Liver (tissue), 9 donors: ENCODE data around the gene PASK. TPM values are rescaled to one million over a fixed set of nuclear protein-coding genes. Genes with fewer than 3 reads are reported as not detected.

Experiments used
- DNase-seq: peaks from one replicate; pipeline ENCODE4 v3.0.0-alpha.2; 2017; ENCODE audit warnings: low spot score
- H3K27ac ChIP-seq, 2 donors: one replicate each; pipeline ENCODE4 v1.7.0; 2013; ENCODE audit warnings: inconsistent platforms in 2 of 2, low read length in 2 of 2, control low read depth in 1 of 2, low read depth in 1 of 2, mild to moderate bottlenecking in 1 of 2
- H3K27me3 ChIP-seq, 4 donors: one replicate each; pipeline versions ENCODE4 v1.6.1 to v1.7.0; 2013; ENCODE audit warnings: low read length in 3 of 4, inconsistent platforms in 1 of 4, mild to moderate bottlenecking in 1 of 4, moderate library complexity in 1 of 4; ENCODE audit not compliant: control insufficient read depth in 4 of 4, insufficient read depth in 4 of 4
- H3K36me3 ChIP-seq, 4 donors: one replicate each; pipeline versions ENCODE4 v1.6.1 to v1.7.0; 2013; ENCODE audit warnings: low read length in 3 of 4, mild to moderate bottlenecking in 3 of 4, low read depth in 1 of 4, moderate library complexity in 1 of 4; ENCODE audit not compliant: control insufficient read depth in 4 of 4, insufficient read depth in 3 of 4
- H3K4me1 ChIP-seq, 4 donors: one replicate each; pipeline versions ENCODE4 v1.6.1 to v1.7.0; 2013; ENCODE audit warnings: low read length in 3 of 4, mild to moderate bottlenecking in 3 of 4, moderate library complexity in 1 of 4; ENCODE audit not compliant: control insufficient read depth in 4 of 4, insufficient read depth in 4 of 4
- H3K4me3 ChIP-seq, 3 donors: one replicate each; pipeline versions ENCODE4 v1.6.1 to v1.7.0; 2013; ENCODE audit warnings: low read length in 3 of 3, control low read depth in 1 of 3, low read depth in 1 of 3, mild to moderate bottlenecking in 1 of 3
- H3K9ac ChIP-seq, 2 donors: one replicate each; pipeline ENCODE4 v1.7.0; 2013; ENCODE audit warnings: low read length in 2 of 2, mild to moderate bottlenecking in 2 of 2, moderate library complexity in 2 of 2, control low read depth in 1 of 2, low read depth in 1 of 2
- H3K9me3 ChIP-seq, 4 donors: one replicate each; pipeline versions ENCODE4 v1.6.1 to v1.7.0; 2013; ENCODE audit warnings: low read length in 3 of 4; ENCODE audit not compliant: control insufficient read depth in 4 of 4
- CTCF ChIP-seq: fragments of 150-350 bp; IDR thresholded peaks from 2 replicates; pipeline ENCODE4 v1.5.1; 2017; ENCODE audit warnings: improper control_type of control experiment, low read depth, low read length; ENCODE audit not compliant: missing input control
- EGR1 ChIP-seq, 2 donors: IDR thresholded peaks; 2 replicates each; pipeline ENCODE4 v1.6.1; 2016 to 2018; ENCODE audit warnings: antibody characterized with exemption in 2 of 2, low read depth in 2 of 2
- FOXA1 ChIP-seq: IDR thresholded peaks from 2 replicates; pipeline ENCODE4 v1.6.1; 2016; ENCODE audit warnings: antibody characterized with exemption
- FOXA2 ChIP-seq: IDR thresholded peaks from 2 replicates; pipeline ENCODE4 v1.6.1; 2016; ENCODE audit warnings: antibody characterized with exemption
- GABPA ChIP-seq, 2 donors: IDR thresholded peaks in 1 of 2; conservative IDR thresholded peaks in 1 of 2; 2 replicates each; pipeline ENCODE4 v1.6.1; 2016; ENCODE audit warnings: antibody characterized with exemption in 2 of 2, mild to moderate bottlenecking in 1 of 2, moderate library complexity in 1 of 2
- HNF4A ChIP-seq, 2 donors: conservative IDR thresholded peaks; 2 replicates each; pipeline ENCODE4 v1.6.1; 2016; ENCODE audit warnings: antibody characterized with exemption in 2 of 2, mild to moderate bottlenecking in 2 of 2
- JUND ChIP-seq, 2 donors: IDR thresholded peaks; 2 replicates each; pipeline ENCODE4 v1.6.1; 2016; ENCODE audit warnings: antibody characterized with exemption in 2 of 2
- RAD21 ChIP-seq, 2 donors: IDR thresholded peaks; 2 replicates each; pipeline ENCODE4 v1.6.1; 2016; ENCODE audit warnings: antibody characterized with exemption in 2 of 2, mild to moderate bottlenecking in 2 of 2
- RXRA ChIP-seq, 2 donors: IDR thresholded peaks; 2 replicates each; pipeline ENCODE4 v1.6.1; 2017 to 2018; ENCODE audit warnings: antibody characterized with exemption in 2 of 2, mild to moderate bottlenecking in 1 of 2
- SP1 ChIP-seq: IDR thresholded peaks from 2 replicates; pipeline ENCODE4 v1.6.1; 2018; ENCODE audit warnings: antibody characterized with exemption, mild to moderate bottlenecking
- TAF1 ChIP-seq: conservative IDR thresholded peaks from 2 replicates; pipeline ENCODE4 v1.6.1; 2016; ENCODE audit warnings: antibody characterized with exemption, mild to moderate bottlenecking
- YY1 ChIP-seq: IDR thresholded peaks from 2 replicates; pipeline ENCODE4 v1.6.1; 2016; ENCODE audit warnings: antibody characterized with exemption, mild to moderate bottlenecking
- WGBS: extraction: QIAGEN DNeasy Blood & Tissue Kit; methylation state at CpG from one replicate; pipeline ENCODE4 v1.1.7; 2013; 5-methylcytosine and 5-hydroxymethylcytosine counted together
- polyA plus RNA-seq, 2 donors: library from polyadenylated mRNA; stranded (reverse) in 1 of 2; unstranded in 1 of 2; fragments of 200-250 nt in 1 of 2; fragments of >200 nt in 1 of 2; fragmentation: Nextera tagmentation in 1 of 2; extraction: Ambion mirVana in 1 of 2; gene quantifications; one replicate each; pipeline versions ENCODE4 v1.2.1 to v1.2.3, GENCODE V29; 2013 to 2015
- total RNA-seq, 2 donors: library from RNA; depleted of rRNA; stranded (reverse); fragments of >200 nt; gene quantifications; one replicate each; pipeline ENCODE4 v1.2.3, GENCODE V29; 2014
- TF ChIP-seq, protein P1 (sequence below): IDR thresholded peaks from 2 replicates; pipeline ENCODE4 v1.6.1; 2016; ENCODE audit warnings: antibody characterized with exemption
- TF ChIP-seq, protein P2 (sequence below): IDR thresholded peaks from 2 replicates; pipeline ENCODE4 v1.6.1; 2016; ENCODE audit warnings: antibody characterized with exemption
- TF ChIP-seq, protein P3 (sequence below): IDR thresholded peaks from 2 replicates; pipeline ENCODE4 v1.6.1; 2016; ENCODE audit warnings: antibody characterized with exemption
- TF ChIP-seq, protein P4 (sequence below): IDR thresholded peaks from 2 replicates; pipeline ENCODE4 v1.6.1; 2016; ENCODE audit warnings: antibody characterized with exemption, mild to moderate bottlenecking
- donor health status: healthy.
- donor health status: healthy.
- donor health status: healthy.
- donor health status: healthy.
- donor health status: healthy.

Gene PASK
- total and polyA plus RNA-seq, 4 donors: 0.96 to 8.8 (median 2.9) TPM

- TF ChIP-seq, protein P1, sequence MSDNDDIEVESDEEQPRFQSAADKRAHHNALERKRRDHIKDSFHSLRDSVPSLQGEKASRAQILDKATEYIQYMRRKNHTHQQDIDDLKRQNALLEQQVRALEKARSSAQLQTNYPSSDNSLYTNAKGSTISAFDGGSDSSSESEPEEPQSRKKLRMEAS: no peak
- no peak for TF ChIP-seq GABPA (IDR thresholded peaks at IDR 0.05 in 1 of 2, conservative IDR thresholded peaks at IDR 0.05 in 1 of 2)
- no peak for TF ChIP-seq YY1
- no peak for TF ChIP-seq RAD21 (IDR thresholded peaks at IDR 0.05)
- TF ChIP-seq SP1: no peak
- TF ChIP-seq, protein P2, sequence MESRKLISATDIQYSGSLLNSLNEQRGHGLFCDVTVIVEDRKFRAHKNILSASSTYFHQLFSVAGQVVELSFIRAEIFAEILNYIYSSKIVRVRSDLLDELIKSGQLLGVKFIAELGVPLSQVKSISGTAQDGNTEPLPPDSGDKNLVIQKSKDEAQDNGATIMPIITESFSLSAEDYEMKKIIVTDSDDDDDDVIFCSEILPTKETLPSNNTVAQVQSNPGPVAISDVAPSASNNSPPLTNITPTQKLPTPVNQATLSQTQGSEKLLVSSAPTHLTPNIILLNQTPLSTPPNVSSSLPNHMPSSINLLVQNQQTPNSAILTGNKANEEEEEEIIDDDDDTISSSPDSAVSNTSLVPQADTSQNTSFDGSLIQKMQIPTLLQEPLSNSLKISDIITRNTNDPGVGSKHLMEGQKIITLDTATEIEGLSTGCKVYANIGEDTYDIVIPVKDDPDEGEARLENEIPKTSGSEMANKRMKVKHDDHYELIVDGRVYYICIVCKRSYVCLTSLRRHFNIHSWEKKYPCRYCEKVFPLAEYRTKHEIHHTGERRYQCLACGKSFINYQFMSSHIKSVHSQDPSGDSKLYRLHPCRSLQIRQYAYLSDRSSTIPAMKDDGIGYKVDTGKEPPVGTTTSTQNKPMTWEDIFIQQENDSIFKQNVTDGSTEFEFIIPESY: no peak
- TF ChIP-seq JUND (IDR thresholded peaks at IDR 0.05): no peak
- TF ChIP-seq CTCF: no peak
- TF ChIP-seq HNF4A (conservative IDR thresholded peaks at IDR 0.05): no peak
- TF ChIP-seq, protein P3, sequence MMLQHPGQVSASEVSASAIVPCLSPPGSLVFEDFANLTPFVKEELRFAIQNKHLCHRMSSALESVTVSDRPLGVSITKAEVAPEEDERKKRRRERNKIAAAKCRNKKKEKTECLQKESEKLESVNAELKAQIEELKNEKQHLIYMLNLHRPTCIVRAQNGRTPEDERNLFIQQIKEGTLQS: no peak
- TF ChIP-seq EGR1 (IDR thresholded peaks at IDR 0.05; ENCODE audit: low read depth in 2 of 2): no peak
- TF ChIP-seq RXRA (IDR thresholded peaks at IDR 0.05): no peak
- TF ChIP-seq, protein P4, sequence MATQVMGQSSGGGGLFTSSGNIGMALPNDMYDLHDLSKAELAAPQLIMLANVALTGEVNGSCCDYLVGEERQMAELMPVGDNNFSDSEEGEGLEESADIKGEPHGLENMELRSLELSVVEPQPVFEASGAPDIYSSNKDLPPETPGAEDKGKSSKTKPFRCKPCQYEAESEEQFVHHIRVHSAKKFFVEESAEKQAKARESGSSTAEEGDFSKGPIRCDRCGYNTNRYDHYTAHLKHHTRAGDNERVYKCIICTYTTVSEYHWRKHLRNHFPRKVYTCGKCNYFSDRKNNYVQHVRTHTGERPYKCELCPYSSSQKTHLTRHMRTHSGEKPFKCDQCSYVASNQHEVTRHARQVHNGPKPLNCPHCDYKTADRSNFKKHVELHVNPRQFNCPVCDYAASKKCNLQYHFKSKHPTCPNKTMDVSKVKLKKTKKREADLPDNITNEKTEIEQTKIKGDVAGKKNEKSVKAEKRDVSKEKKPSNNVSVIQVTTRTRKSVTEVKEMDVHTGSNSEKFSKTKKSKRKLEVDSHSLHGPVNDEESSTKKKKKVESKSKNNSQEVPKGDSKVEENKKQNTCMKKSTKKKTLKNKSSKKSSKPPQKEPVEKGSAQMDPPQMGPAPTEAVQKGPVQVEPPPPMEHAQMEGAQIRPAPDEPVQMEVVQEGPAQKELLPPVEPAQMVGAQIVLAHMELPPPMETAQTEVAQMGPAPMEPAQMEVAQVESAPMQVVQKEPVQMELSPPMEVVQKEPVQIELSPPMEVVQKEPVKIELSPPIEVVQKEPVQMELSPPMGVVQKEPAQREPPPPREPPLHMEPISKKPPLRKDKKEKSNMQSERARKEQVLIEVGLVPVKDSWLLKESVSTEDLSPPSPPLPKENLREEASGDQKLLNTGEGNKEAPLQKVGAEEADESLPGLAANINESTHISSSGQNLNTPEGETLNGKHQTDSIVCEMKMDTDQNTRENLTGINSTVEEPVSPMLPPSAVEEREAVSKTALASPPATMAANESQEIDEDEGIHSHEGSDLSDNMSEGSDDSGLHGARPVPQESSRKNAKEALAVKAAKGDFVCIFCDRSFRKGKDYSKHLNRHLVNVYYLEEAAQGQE: no peak
- Histone ChIP-seq H3K9ac (no peak overlapping the region), H3K9me3 (no peaks in the 10 kb centered on the region), H3K27ac (no peak overlapping the region), H3K36me3 (peaks cover 9 to 55% (median 41%) of the 10 kb centered on the region in 4 donors), H3K27me3 (no peaks in the 10 kb centered on the region), H3K4me1 (peaks cover 11 to 28% (median 23%) of the 10 kb centered on the region in 4 donors), H3K4me3 (no peak overlapping the region)
- no peak for DNase-seq
- 94% methylated on average over 22 of the region's 22 CpGs for WGBS
Measured at GRCh38 chr2:241091734-241092445, 57.4 kb downstream of the PASK start.

- Histone ChIP-seq H3K9ac (no peak overlapping the region), H3K4me1 (peaks cover 11 to 28% (median 23%) of the 10 kb centered on the region in 4 donors), H3K4me3 (no peak overlapping the region), H3K27me3 (no peaks in the 10 kb centered on the region), H3K9me3 (no peaks in the 10 kb centered on the region), H3K27ac (no peak overlapping the region), H3K36me3 (peaks cover 7 to 57% (median 41%) of the 10 kb centered on the region in 4 donors)
- WGBS: 89% methylated on average over 10 of the region's 10 CpGs
- DNase-seq: no peak
- no peak for TF ChIP-seq JUND (IDR thresholded peaks at IDR 0.05)
- TF ChIP-seq, protein P2: no peak
- TF ChIP-seq FOXA1: no peak
- no peak for TF ChIP-seq FOXA2
- no peak for TF ChIP-seq SP1
- TF ChIP-seq, protein P1: no peak
- TF ChIP-seq RAD21 (IDR thresholded peaks at IDR 0.05): no peak
- TF ChIP-seq GABPA (IDR thresholded peaks at IDR 0.05 in 1 of 2, conservative IDR thresholded peaks at IDR 0.05 in 1 of 2): no peak
- TF ChIP-seq, protein P4: no peak
- no peak for TF ChIP-seq RXRA (IDR thresholded peaks at IDR 0.05)
- no peak for TF ChIP-seq YY1
- TF ChIP-seq TAF1: no peak
Measured at GRCh38 chr2:241091201-241091600, 58.1 kb downstream of the PASK start.
